BLaER1 treated with 17β-estradiol and CSF1 and Interleukin-3, amounts not matched to agents 10 nM and 100 nM (cell line): ENCODE measurements around the gene TMEM271.
"Not testable (repeated sequence)": the region's sequence is repeated elsewhere in the genome, so short reads cannot be mapped to it uniquely, and the experiment has no call there.

Source experiments
- H3K27ac ChIP-seq, 11 experiments: shearing (Covaris generic); formaldehyde crosslinking; 2 replicates each; pipeline ENCODE4 v1.8.1; 2022
- H3K27me3 ChIP-seq, 11 experiments: shearing (Covaris generic); formaldehyde crosslinking; 2 replicates each; pipeline ENCODE4 v1.8.1; 2022
- H3K36me3 ChIP-seq, 11 experiments: shearing (Covaris generic); formaldehyde crosslinking; 2 replicates each; pipeline ENCODE4 v1.8.1; 2022
- H3K4me1 ChIP-seq, 10 experiments: shearing (Covaris generic); formaldehyde crosslinking; 2 replicates each; pipeline ENCODE4 v1.8.1; 2022
- H3K4me2 ChIP-seq, 11 experiments: shearing (Covaris generic); formaldehyde crosslinking; 2 replicates each; pipeline ENCODE4 v1.8.1; 2022
- H3K4me3 ChIP-seq, 10 experiments: shearing (Covaris generic); formaldehyde crosslinking; 2 replicates each; pipeline ENCODE4 v1.8.1; 2022
- H3K9ac ChIP-seq, 11 experiments: shearing (Covaris generic); formaldehyde crosslinking; 2 replicates each; pipeline ENCODE4 v1.8.1; 2022
- H3K9me3 ChIP-seq, 11 experiments: shearing (Covaris generic); formaldehyde crosslinking; replicated peaks in 1 of 11; 2 replicates each; pipeline ENCODE4 v1.8.1; 2022
- H4K20me1 ChIP-seq, 11 experiments: shearing (Covaris generic); formaldehyde crosslinking; 2 replicates each; pipeline ENCODE4 v1.8.1; 2022
- Cebpa-rat ChIP-seq, 11 experiments: shearing (Covaris generic); IDR thresholded peaks; 2 replicates each; pipeline ENCODE4 v1.8.1; 2022

TMEM271 gene

DNA sequence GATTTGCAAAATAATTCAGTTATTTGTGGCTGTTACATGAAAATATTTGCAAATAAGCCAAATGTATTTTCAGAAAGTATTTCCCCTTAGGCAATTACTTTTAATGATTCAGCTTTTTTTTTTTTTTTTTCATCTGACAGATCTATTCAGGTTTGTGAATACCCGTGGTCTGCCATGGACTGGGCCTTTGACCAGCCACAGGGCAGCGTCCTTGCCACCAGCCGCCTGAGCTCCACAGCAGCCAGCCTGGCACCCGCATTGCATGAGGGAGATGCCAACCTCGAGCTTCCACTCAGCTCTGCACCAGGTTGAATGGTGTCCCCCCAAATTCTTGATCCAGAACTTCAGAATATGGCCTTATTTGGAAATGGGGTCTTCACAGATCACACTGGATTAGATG is 14.7 kb downstream of the TMEM271 start:
- no peak for TF ChIP-seq Cebpa-rat (IDR thresholded peaks at IDR 0.05)
- Histone ChIP-seq H3K4me2 (no peak overlapping the region), H3K36me3 (no peaks in the 10 kb centered on the region), H4K20me1 (no peaks in the 10 kb centered on the region), H3K9ac (no peak overlapping the region), H3K9me3 (peaks cover 62 to 98% (median 87%) of the 10 kb centered on the region in 11 experiments), H3K27ac (no peak overlapping the region), H3K27me3 (no peaks in the 10 kb centered on the region), H3K4me1 (no peaks in the 10 kb centered on the region), H3K4me3 (no peak overlapping the region)

DNA sequence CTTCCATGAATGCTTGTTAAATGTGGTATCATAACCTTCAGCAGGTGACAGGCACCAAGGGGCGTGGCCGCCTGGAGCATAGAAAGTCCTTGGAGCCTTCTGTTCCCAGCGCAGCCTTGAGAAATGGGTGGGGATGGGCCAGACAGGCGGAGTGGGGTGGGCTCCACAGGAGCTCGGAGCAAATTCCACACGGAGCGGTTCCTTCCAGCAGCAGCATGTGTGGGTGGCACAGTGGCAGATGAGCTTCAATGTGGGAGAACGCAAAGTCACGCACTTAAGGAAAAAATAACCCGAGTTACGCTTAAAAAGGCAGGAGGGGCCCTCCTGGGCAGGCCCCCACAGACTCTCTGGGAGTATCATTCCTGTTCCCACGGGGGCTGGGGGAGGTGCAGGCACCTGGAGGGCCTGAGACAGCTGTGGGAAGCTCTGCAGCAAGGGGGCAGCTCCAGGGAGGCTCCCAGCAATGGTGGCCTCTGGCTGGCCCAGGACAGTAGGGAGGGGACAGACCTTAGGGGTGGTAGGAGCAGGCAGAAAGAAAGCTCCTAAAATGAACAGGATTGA is 15.3 kb downstream of the TMEM271 start:
- Histone ChIP-seq H3K36me3 (no peaks in the 10 kb centered on the region), H3K9ac (no peak overlapping the region), H3K9me3 (peaks cover 64 to 99% (median 88%) of the 10 kb centered on the region in 11 experiments), H3K4me1 (no peaks in the 10 kb centered on the region), H3K27me3 (no peaks in the 10 kb centered on the region), H3K4me2 (no peak overlapping the region), H3K4me3 (no peak overlapping the region), H3K27ac (no peak overlapping the region), H4K20me1 (no peaks in the 10 kb centered on the region)
- TF ChIP-seq Cebpa-rat (IDR thresholded peaks at IDR 0.05) = no peak

DNA sequence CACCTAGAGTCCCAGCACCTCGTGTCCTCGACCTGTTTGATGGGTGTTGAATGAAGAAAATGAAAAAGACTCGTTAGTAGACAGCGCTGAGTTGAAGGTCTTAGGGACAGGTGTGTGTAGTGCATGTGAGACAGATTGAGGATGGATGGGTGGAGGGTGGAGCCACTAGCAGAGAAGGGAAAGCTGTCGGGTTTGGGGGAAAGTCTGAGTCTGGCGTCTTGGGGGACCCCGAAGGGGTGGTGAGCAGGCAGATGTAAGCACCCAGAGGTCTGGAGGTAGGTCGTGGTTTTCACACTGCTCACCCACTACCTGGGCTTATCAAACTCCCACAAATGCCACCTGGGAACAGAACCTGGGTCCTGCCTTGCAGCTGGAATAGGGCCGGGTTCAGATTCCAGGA is 16.0 kb downstream of the TMEM271 start:
- H3K9me3 ChIP-seq = peaks cover 62 to 99% (median 88%) of the 10 kb centered on the region in 11 experiments
- no peak for TF ChIP-seq Cebpa-rat (IDR thresholded peaks at IDR 0.05)
- H3K27me3 ChIP-seq = no peaks in the 10 kb centered on the region
- H3K4me1 ChIP-seq = no peaks in the 10 kb centered on the region
- H3K4me3 ChIP-seq = no peak overlapping the region
- no peak overlapping the region for H3K9ac ChIP-seq
- no peaks in the 10 kb centered on the region for H3K36me3 ChIP-seq
- no peaks in the 10 kb centered on the region for H4K20me1 ChIP-seq
- no peak overlapping the region for H3K27ac ChIP-seq
- no peak overlapping the region for H3K4me2 ChIP-seq

DNA sequence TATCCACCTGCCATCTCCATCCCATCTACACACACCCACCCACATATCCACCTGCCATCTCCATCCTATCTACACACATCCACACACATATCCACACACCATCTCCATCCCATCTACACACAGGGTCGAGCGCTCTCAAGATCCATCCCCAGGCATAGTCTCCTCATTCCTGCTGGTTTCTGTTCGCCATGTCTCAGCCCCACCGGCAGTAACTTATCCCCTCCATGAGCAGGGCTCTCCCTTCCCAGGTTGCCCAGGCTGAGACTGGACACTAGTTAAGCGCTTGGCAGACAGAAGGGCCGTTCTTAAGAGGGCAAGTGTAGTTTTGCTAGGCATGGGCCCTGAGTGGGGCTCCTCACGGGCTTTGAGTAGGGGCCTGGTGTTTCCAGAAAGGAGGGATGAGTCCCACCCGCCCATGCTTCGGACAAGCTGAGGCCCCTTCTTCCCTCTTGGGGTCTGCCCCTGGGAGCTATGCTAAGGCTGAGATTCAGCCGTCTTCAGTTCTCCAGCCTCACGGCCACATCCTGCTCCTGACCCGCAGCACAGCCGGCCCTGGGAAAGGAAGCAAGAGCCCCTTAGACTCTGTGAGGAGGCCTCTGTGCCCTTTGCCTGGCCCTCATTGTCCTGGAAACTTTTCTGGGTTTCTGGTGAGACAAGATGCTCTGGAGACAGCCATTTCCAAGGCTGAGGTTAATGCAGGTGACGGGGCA is 20.4 kb downstream of the TMEM271 start:
- Histone ChIP-seq H3K9ac (no peak overlapping the region), H3K27me3 (no peaks in the 10 kb centered on the region), H3K9me3 (peaks cover 58 to 97% (median 82%) of the 10 kb centered on the region in 11 experiments), H4K20me1 (no peaks in the 10 kb centered on the region), H3K27ac (no peak overlapping the region), H3K4me1 (no peaks in the 10 kb centered on the region), H3K4me2 (no peak overlapping the region), H3K4me3 (no peak overlapping the region), H3K36me3 (no peaks in the 10 kb centered on the region)
- no peak for TF ChIP-seq Cebpa-rat (IDR thresholded peaks at IDR 0.05)

DNA sequence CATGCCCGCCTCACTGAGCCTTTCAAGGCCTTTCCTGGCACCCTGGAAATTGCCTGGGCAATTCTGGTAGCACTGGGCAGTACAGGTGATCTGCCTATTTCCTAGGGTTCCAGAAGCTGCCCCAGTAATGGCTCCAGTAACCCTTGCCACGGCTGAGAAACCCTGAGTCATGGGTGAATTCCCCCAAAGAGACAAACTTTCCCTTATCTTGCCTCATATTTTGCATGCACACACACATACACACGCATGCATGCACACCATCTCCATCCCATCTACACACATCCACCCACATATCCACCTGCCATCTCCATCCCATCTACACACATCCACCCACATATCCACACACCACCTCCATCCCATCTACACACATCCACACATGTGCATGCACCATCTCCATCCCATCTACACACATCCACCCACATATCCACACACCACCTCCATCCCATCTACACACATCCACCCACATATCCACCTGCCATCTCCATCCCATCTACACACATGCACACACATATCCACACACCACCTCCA is 21.2 kb downstream of the TMEM271 start:
- H3K9ac ChIP-seq, H4K20me1 ChIP-seq, H3K36me3 ChIP-seq, H3K4me2 ChIP-seq, H3K4me1 ChIP-seq, H3K4me3 ChIP-seq, H3K27me3 ChIP-seq, H3K27ac ChIP-seq: not testable (repeated sequence)
- peaks cover 61 to 89% (median 79%) of the 10 kb centered on the region in 11 experiments for H3K9me3 ChIP-seq

DNA sequence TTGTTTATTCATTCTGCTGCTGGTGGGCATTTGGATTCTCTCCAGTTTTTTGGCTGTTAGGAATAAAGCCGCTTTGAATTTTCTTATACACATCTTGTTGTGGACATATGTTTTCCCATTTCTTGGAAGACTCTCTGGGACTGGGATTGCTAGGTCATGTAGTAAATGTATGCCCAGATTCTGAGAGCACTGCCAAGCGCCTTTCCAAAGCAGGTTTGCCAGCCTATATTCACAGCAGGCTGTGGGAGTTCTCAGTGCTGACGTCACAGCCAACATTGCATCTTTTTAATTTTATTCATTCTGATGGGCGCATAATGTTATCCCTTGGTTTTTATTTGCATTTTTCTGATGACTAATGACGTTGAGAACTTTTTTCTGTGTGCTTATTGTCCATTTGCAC is 24.1 kb downstream of the TMEM271 start:
- no peaks in the 10 kb centered on the region for H4K20me1 ChIP-seq
- no peaks in the 10 kb centered on the region for H3K36me3 ChIP-seq
- H3K9me3 ChIP-seq = peaks cover 63 to 78% (median 70%) of the 10 kb centered on the region in 11 experiments
- H3K9ac ChIP-seq = no peak overlapping the region
- H3K4me1 ChIP-seq = no peaks in the 10 kb centered on the region
- no peak overlapping the region for H3K4me3 ChIP-seq
- no peaks in the 10 kb centered on the region for H3K27me3 ChIP-seq
- H3K27ac ChIP-seq = no peak overlapping the region
- no peak for TF ChIP-seq Cebpa-rat (IDR thresholded peaks at IDR 0.05)
- no peak overlapping the region for H3K4me2 ChIP-seq

DNA sequence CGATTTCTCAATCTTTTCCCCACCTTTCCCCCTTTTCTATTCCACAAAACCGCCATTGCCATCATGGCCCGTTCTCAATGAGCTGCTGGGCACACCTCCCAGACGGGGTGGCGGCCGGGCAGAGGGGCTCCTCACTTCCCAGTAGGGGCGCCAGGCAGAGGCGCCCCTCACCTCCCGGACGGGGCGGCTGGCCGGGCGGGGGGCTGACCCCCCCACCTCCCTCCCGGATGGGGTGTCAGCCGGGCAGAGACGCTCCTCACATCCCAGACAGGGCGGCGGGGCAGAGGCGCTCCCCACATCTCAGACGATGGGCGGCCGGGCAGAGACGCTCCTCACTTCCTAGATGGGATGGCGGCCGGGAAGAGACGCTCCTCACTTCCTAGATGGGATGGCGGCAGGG is 25.8 kb downstream of the TMEM271 start:
- H3K27me3 ChIP-seq, H3K27ac ChIP-seq, H4K20me1 ChIP-seq, H3K4me3 ChIP-seq, H3K36me3 ChIP-seq, H3K9ac ChIP-seq, H3K4me1 ChIP-seq, H3K4me2 ChIP-seq: not testable (repeated sequence)
- H3K9me3 ChIP-seq = peaks cover 45 to 60% (median 55%) of the 10 kb centered on the region in 11 experiments

DNA sequence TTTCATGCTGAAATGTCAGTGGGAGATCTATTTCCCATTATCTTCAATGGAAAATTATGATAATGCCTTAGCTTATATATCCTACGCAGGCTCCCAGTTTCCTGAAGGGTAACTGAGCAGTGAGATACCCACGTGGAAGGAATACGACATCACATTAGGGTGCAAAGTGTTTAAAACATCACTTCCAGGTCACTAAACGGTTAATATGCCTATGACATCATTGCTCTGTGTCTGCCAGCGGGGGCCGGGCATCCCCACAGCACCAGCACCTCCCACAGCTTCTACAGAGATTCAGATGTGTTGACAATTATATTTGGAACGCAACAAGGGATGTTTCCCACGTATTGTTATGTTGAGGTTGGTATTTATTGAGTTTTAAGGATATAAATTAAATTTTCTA is 27.1 kb downstream of the TMEM271 start:
- TF ChIP-seq Cebpa-rat (IDR thresholded peaks at IDR 0.05) = no peak
- no peaks in the 10 kb centered on the region for H3K4me1 ChIP-seq
- H3K27ac ChIP-seq = no peak overlapping the region
- no peak overlapping the region for H3K9ac ChIP-seq
- peaks cover 35 to 48% (median 42%) of the 10 kb centered on the region in 11 experiments for H3K9me3 ChIP-seq
- H4K20me1 ChIP-seq = no peaks in the 10 kb centered on the region
- H3K36me3 ChIP-seq = no peaks in the 10 kb centered on the region
- no peak overlapping the region for H3K4me3 ChIP-seq
- no peaks in the 10 kb centered on the region for H3K27me3 ChIP-seq
- H3K4me2 ChIP-seq = no peak overlapping the region

DNA sequence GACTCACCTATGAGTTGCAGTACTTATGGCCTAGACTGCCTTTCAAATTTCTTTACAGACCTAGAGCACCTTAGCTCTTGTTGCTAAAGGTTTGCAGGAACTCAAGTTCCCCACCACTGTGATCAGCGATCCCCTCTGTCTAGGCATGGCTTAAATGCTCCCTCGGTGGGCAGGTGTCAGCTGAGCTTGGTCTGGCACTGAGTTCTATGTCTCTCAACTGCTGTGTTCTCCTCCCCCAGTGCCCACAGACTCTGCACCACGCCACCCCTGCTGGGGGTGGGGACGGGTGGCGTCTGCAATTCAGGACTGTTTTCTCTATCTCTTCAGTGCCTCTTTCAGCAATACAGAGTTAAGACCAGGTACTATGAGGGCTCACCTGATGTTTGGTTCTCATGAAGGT is 30.5 kb downstream of the TMEM271 start:
- H3K4me1 ChIP-seq = no peaks in the 10 kb centered on the region
- no peak overlapping the region for H3K4me2 ChIP-seq
- no peaks in the 10 kb centered on the region for H4K20me1 ChIP-seq
- no peaks in the 10 kb centered on the region for H3K36me3 ChIP-seq
- H3K9ac ChIP-seq = no peak overlapping the region
- TF ChIP-seq Cebpa-rat (IDR thresholded peaks at IDR 0.05) = no peak
- H3K27ac ChIP-seq = no peak overlapping the region
- H3K27me3 ChIP-seq = no peaks in the 10 kb centered on the region
- H3K4me3 ChIP-seq = no peak overlapping the region
- peaks cover 11 to 17% (median 14%) of the 10 kb centered on the region in 11 experiments; a peak in 21 of 22 replicates for H3K9me3 ChIP-seq
